Measurements from ENCODE around the gene C12orf43.

The C12orf43 gene

DNA sequence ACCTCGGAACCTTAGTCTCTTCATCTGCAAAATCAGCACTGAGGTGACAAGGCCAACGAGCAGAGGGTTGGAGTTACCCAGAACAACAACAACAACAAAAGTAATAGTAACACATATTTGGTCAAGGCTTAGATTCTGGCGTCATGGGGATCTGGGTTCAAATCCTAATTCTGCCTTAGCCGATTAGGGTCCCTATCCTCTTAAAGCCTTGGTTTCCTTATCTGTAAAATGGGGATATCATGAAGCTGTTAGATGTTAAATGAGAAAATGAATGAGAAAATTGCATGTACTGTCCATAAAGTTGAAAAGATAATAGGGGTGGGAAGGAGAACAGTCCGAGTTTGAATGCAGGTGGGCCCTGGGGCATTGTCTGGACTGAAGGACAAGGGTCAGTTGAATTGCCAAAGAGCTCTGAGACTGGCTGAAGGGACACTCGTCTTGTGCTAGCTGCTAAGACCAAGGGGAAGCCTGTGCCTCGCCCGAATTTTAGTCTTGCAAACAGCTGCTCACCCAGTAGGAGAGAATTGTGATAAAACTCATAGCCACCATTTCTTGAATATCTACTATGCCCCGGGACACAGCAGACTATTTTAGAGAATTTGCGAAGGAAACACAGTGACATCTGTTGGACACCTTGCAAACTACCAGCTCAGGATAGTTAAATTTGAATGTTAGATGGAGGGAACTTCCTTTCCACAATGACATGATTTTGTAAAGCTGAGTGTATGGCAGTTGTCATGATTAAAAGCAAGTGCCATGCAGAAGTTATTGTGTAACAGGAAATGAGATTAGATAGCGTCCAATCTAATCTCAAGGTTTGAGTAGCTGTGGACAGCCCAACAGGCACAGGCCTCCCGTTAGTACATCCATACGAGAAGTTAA, 44.7 kb downstream of the C12orf43 start:
- Histone ChIP-seq H3K4me2 (ENCODE audit: insufficient read depth, low read length) (no peak overlapping the region), H3K9ac (ENCODE audit: low read depth, low read length) (no peak overlapping the region), H3K79me2 (ENCODE audit: insufficient read depth, low read length) (no peaks in the 10 kb centered on the region), H3K36me3 (ENCODE audit: insufficient read depth, low read length) (no peaks in the 10 kb centered on the region), H3K27ac (ENCODE audit: low read length) (no peak overlapping the region), H4K20me1 (ENCODE audit: insufficient read depth, low read length) (no peaks in the 10 kb centered on the region), H3K9me3 (ENCODE audit: insufficient read depth, low read length, severe bottlenecking) (no peaks in the 10 kb centered on the region), H2AFZ (ENCODE audit: low read depth, low read length) (0 out of 2 replicates have a peak overlapping the region, but pooled peaks have one; percentile 3), H3K4me1 (ENCODE audit: insufficient read depth, low read length) (no peaks in the 10 kb centered on the region; the same call in 1 of the 2 replicates), H3K4me3 (ENCODE audit: low read depth in 1 of 2, low read length in 2 of 2) (no peak overlapping the region), H3K27me3 (ENCODE audit: insufficient read depth, low read length, poor library complexity) (no peaks in the 10 kb centered on the region)
- DNase-seq (peak; percentile 52), ATAC-seq (ENCODE audit: insufficient read depth, low read depth) (peak; percentile 93)
- TF ChIP-seq, protein P1, sequence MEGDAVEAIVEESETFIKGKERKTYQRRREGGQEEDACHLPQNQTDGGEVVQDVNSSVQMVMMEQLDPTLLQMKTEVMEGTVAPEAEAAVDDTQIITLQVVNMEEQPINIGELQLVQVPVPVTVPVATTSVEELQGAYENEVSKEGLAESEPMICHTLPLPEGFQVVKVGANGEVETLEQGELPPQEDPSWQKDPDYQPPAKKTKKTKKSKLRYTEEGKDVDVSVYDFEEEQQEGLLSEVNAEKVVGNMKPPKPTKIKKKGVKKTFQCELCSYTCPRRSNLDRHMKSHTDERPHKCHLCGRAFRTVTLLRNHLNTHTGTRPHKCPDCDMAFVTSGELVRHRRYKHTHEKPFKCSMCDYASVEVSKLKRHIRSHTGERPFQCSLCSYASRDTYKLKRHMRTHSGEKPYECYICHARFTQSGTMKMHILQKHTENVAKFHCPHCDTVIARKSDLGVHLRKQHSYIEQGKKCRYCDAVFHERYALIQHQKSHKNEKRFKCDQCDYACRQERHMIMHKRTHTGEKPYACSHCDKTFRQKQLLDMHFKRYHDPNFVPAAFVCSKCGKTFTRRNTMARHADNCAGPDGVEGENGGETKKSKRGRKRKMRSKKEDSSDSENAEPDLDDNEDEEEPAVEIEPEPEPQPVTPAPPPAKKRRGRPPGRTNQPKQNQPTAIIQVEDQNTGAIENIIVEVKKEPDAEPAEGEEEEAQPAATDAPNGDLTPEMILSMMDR (IDR thresholded peaks at IDR 0.05; ENCODE audit: borderline replicate concordance, extremely low read depth, low read length, poor library complexity, severe bottlenecking): peak; percentile 91
- TF ChIP-seq EZH2 (IDR thresholded peaks at IDR 0.05; ENCODE audit: borderline replicate concordance, low read depth, low read length, severe bottlenecking): no peak

DNA sequence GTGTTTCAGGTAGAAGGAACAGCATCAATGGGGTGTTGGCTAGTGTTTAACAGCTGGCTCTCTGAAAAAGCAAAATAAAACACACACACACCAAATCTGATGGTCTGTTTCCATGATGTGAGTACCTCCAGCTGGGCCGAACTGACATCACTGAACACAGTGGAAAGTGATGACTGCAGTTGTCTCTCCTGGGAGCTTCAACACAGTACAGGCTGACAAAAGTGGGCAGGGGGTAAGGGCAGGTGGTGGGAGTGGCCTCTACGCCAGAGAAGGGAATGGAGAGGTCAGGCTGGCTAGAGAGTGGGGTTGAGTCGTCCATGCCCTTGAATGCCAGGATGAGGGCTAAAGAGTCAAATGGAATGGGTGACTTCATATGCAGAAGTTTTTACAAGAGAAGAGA, 46.0 kb downstream of the C12orf43 start:
- no peak overlapping the region for H3K4me3 ChIP-seq (ENCODE audit: low read depth in 1 of 2, low read length in 2 of 2)
- ATAC-seq (ENCODE audit: insufficient read depth, low read depth) (no peak), DNase-seq (no peak)
- no peak overlapping the region for H3K4me2 ChIP-seq (ENCODE audit: insufficient read depth, low read length)
- TF ChIP-seq EZH2 (IDR thresholded peaks at IDR 0.05; ENCODE audit: borderline replicate concordance, low read depth, low read length, severe bottlenecking): no peak
- TF ChIP-seq, protein P1 (IDR thresholded peaks at IDR 0.05; ENCODE audit: borderline replicate concordance, extremely low read depth, low read length, poor library complexity, severe bottlenecking): no peak
- H2AFZ ChIP-seq (ENCODE audit: low read depth, low read length): no peak overlapping the region
- no peak overlapping the region for H3K9ac ChIP-seq (ENCODE audit: low read depth, low read length)
- no peaks in the 10 kb centered on the region for H4K20me1 ChIP-seq (ENCODE audit: insufficient read depth, low read length)
- no peaks in the 10 kb centered on the region for H3K36me3 ChIP-seq (ENCODE audit: insufficient read depth, low read length)
- no peaks in the 10 kb centered on the region for H3K79me2 ChIP-seq (ENCODE audit: insufficient read depth, low read length)
- H3K27me3 ChIP-seq (ENCODE audit: insufficient read depth, low read length, poor library complexity): no peaks in the 10 kb centered on the region
- H3K27ac ChIP-seq (ENCODE audit: low read length): no peak overlapping the region
- no peaks in the 10 kb centered on the region; the same call in 1 of the 2 replicates for H3K4me1 ChIP-seq (ENCODE audit: insufficient read depth, low read length)
- no peaks in the 10 kb centered on the region for H3K9me3 ChIP-seq (ENCODE audit: insufficient read depth, low read length, severe bottlenecking)

DNA sequence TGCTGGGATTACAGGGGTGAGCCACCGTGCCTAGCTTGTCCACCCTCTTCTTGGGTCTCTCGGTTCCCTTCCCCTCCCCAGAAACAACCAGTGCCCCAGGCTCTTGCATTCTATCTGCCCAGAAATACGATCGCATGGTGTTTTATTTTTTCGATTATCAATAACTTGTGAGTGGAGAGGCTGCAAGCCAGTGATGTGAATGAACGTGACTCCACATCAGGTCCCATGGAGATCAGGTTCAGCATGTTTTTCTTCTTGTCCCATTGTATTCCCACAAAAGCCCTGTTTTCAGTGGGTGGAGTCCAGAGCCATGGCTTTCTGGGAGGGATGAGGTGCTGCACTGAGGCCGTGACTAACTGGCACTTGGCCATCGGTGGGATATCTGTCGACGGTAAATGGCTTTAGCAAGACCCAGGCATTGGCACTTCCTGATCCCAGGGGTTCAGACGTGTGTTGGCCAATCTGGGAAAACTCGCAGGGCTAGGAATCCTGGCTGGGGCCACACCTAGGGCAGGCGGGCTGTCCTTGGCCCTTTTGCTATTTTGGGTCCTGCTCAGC, 50.7 kb downstream of the C12orf43 start:
- no peaks in the 10 kb centered on the region for H4K20me1 ChIP-seq (ENCODE audit: insufficient read depth, low read length)
- no peaks in the 10 kb centered on the region for H3K79me2 ChIP-seq (ENCODE audit: insufficient read depth, low read length)
- H2AFZ ChIP-seq (ENCODE audit: low read depth, low read length): no peak overlapping the region
- no peaks in the 10 kb centered on the region for H3K9me3 ChIP-seq (ENCODE audit: insufficient read depth, low read length, severe bottlenecking)
- no peak overlapping the region for H3K27ac ChIP-seq (ENCODE audit: low read length)
- DNase-seq: no peak
- H3K4me2 ChIP-seq (ENCODE audit: insufficient read depth, low read length): no peak overlapping the region
- H3K27me3 ChIP-seq (ENCODE audit: insufficient read depth, low read length, poor library complexity): no peaks in the 10 kb centered on the region
- no peak for ATAC-seq (ENCODE audit: insufficient read depth, low read depth)
- no peaks in the 10 kb centered on the region for H3K36me3 ChIP-seq (ENCODE audit: insufficient read depth, low read length)
- H3K4me3 ChIP-seq (ENCODE audit: low read depth in 1 of 2, low read length in 2 of 2): no peak overlapping the region
- no peaks in the 10 kb centered on the region for H3K4me1 ChIP-seq (ENCODE audit: insufficient read depth, low read length)
- TF ChIP-seq, protein P1 (IDR thresholded peaks at IDR 0.05; ENCODE audit: borderline replicate concordance, extremely low read depth, low read length, poor library complexity, severe bottlenecking): no peak
- no peak overlapping the region for H3K9ac ChIP-seq (ENCODE audit: low read depth, low read length)
